Measurements from ENCODE around the gene P2RX2.

- no peak for TF ChIP-seq CTCF (conservative IDR thresholded peaks at IDR 0.05; ENCODE audit: low read length)
- TF ChIP-seq EZH2phosphoT487 (IDR thresholded peaks at IDR 0.05; ENCODE audit: borderline replicate concordance, low read depth, low read length), result no peak
Observed at GRCh38 chr12:132618683-132619043, at the start of gene P2RX2.

Measured in OCI-LY7 (cell line).